Osteocyte (in vitro differentiated cells): ENCODE measurements around the gene CC2D1B. TPM values are rescaled to one million over a fixed set of nuclear protein-coding genes. Genes with fewer than 3 reads are reported as not detected.

Source experiments
- DNase-seq: peaks from one replicate; pipeline ENCODE4 v3.0.0; 2021; ENCODE audit warnings: mixed read lengths; ENCODE audit not compliant: unreplicated experiment; ENCODE audit errors: extremely low spot score
- H3K27ac Mint-ChIP-seq: one replicate; pipeline ENCODE4 v1.8.0; 2021; ENCODE audit warnings: mild to moderate bottlenecking, mixed read lengths; ENCODE audit not compliant: unreplicated experiment
- H3K27me3 Mint-ChIP-seq: one replicate; pipeline ENCODE4 v1.8.0; 2021; ENCODE audit warnings: mixed read lengths; ENCODE audit not compliant: unreplicated experiment
- H3K36me3 Mint-ChIP-seq: one replicate; pipeline ENCODE4 v1.8.0; 2021; ENCODE audit warnings: mixed read lengths; ENCODE audit not compliant: unreplicated experiment
- H3K4me1 Mint-ChIP-seq: one replicate; pipeline ENCODE4 v1.8.0; 2021; ENCODE audit warnings: mixed read lengths; ENCODE audit not compliant: unreplicated experiment
- H3K4me3 Mint-ChIP-seq: one replicate; pipeline ENCODE4 v1.8.0; 2021; ENCODE audit warnings: mild to moderate bottlenecking, moderate library complexity, mixed read lengths; ENCODE audit not compliant: unreplicated experiment
- H3K9me3 Mint-ChIP-seq: one replicate; pipeline ENCODE4 v1.8.0; 2021; ENCODE audit warnings: mixed read lengths; ENCODE audit not compliant: unreplicated experiment
- CTCF ChIP-seq: fragments of 200-600 bp; sonication (generic); IDR thresholded peaks from 2 replicates; pipeline ENCODE4 v1.5.0; 2021; ENCODE audit warnings: antibody characterized with exemption, mild to moderate bottlenecking, moderate library complexity
- total RNA-seq: library from RNA; stranded (reverse); gene quantifications from 2 replicates; pipeline ENCODE4 v1.2.1, GENCODE V29; 2021

Gene CC2D1B
- total RNA-seq, 1 donor from 2014 or later: 44.0 TPM

GRCh38 chr1:52306227-52307006 lies 59.6 kb downstream of the CC2D1B start:
- no peaks in the 10 kb centered on the region for H3K27me3 Mint-ChIP-seq
- H3K36me3 Mint-ChIP-seq: peaks cover 7% of the 10 kb centered on the region
- no peaks in the 10 kb centered on the region for H3K4me1 Mint-ChIP-seq
- H3K27ac Mint-ChIP-seq: no peak overlapping the region
- H3K9me3 Mint-ChIP-seq: no peaks in the 10 kb centered on the region
- no peak overlapping the region for H3K4me3 Mint-ChIP-seq
- no peak for DNase-seq
- TF ChIP-seq CTCF: no peak

DNA sequence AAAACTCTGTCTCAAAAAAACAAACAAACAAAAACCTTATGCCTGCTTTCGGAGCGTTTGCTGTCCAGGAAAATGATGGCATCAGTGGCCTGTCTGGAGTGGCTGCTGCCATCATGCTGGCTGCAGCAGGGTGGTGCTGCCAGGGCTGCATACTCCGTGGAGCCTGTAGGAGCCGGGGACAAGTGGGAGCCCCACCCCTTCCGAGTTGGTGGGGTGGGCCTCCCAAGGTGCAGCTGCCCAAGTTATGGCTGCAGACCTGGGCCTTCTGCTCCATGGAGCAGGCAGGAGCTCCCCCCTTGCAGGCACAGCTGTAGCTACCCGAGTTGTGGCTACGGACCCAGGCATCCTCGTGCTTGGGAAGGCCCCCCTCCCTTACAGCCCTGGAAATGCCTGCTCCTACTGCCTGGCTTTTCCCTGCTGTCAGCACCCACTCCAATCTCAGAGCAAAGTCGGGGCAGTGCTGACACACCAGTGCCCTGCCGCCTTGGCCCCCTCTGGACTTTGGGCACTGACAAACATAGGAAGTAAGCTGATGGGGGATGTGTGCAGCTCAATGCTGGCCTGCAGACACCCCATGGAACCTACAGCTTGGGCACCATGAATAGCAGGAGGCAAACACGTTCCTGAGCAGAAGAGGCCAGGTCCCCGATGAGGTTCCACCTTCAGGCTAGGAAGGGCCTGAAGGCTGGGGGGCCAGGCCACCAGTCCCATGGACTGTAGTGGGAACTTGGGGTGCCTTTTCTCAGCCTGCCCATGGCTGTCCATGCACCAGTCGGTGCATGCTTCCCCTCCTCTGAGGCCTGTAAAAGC lies 60.4 kb downstream of the CC2D1B start:
- H3K4me1 Mint-ChIP-seq: no peaks in the 10 kb centered on the region
- no peak overlapping the region for H3K27ac Mint-ChIP-seq
- H3K9me3 Mint-ChIP-seq: no peaks in the 10 kb centered on the region
- H3K4me3 Mint-ChIP-seq: no peak overlapping the region
- no peaks in the 10 kb centered on the region for H3K27me3 Mint-ChIP-seq
- no peak for DNase-seq
- peaks cover 7% of the 10 kb centered on the region for H3K36me3 Mint-ChIP-seq
- no peak for TF ChIP-seq CTCF

Other genes starting within 250 kb of the CC2D1B start
- gene ZFYVE9, start 224.1 kb downstream of the CC2D1B start, total RNA-seq: 24.7 and 25.9 TPM in 2 replicates
- 1.9 and 3.0 TPM in 2 replicates for gene ORC1, start 38.2 kb upstream of the CC2D1B start, total RNA-seq
- gene PRPF38A, start 38.4 kb upstream of the CC2D1B start, total RNA-seq: 35.0 and 35.9 TPM in 2 replicates
- 53.7 and 56.4 TPM in 2 replicates for gene TUT4, start 186.9 kb upstream of the CC2D1B start, total RNA-seq
- 36.1 and 37.7 TPM in 2 replicates for gene GPX7, start 236.2 kb upstream of the CC2D1B start, total RNA-seq